GM21360 (cell line): ENCODE measurements around the gene IL19.
"Not testable (repeated sequence)": the region's sequence is repeated elsewhere in the genome, so short reads cannot be mapped to it uniquely, and the experiment has no call there.

Source experiments
- ATAC-seq: cut with Tn5 transposase; IDR thresholded peaks from one replicate; pipeline ENCODE4 v1.9.1; 2021; ENCODE audit warnings: mild to moderate bottlenecking, moderate library complexity; ENCODE audit not compliant: unreplicated experiment

The IL19 gene

GRCh38 chr1:206739411-206740076, 31.0 kb upstream of the IL19 start:
- peak; percentile 81 for ATAC-seq

GRCh38 chr1:206741142-206741701, 29.4 kb upstream of the IL19 start:
- ATAC-seq, result no peak

- ATAC-seq, result no peak
These were observed 27.7 kb upstream of the IL19 start for GRCh38 chr1:206742719-206743383.

DNA sequence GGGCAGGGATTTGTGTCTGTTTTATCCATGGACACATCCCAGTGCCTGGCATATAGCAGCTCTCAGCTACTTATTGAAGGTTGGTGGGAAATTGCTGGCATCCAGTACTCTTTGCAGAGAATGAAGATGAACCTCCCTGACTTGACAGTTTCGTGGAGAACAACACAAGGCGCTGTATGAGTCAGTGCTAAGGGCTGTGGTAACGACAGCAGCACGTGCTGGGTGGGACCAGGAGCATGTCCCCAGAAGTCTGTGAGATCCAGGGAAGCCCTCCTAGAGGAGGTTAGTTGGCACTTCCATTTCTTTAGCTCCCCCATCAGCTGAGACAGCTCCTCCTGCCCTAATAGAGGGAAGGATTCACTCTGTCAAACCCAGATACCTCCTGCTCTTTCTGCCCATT, 25.9 kb upstream of the IL19 start:
- no peak for ATAC-seq

GRCh38 chr1:206745301-206745700, 25.3 kb upstream of the IL19 start:
- ATAC-seq, result no peak

- no peak for ATAC-seq
These were observed 22.1 kb upstream of the IL19 start for GRCh38 chr1:206748348-206749030.

DNA sequence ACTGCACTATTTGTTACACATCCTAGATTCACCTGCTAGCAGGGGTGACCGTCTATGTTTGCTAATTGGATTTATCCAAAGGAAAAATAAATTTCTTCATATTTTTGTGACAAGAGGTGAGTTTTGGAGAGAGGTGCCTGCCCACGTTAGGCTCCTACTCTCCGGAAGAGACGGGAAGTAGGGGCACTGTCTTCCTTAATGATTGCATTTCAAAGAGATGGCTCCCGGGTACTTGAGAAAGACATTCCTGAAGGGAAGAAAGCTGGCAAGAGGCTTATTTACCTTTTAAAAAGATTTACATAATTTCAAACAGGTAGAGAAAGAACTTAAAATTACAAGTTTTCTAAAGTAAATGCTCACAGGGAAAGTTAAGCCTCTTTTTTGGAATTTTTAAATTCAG, 18.7 kb upstream of the IL19 start:
- ATAC-seq, result no peak

DNA sequence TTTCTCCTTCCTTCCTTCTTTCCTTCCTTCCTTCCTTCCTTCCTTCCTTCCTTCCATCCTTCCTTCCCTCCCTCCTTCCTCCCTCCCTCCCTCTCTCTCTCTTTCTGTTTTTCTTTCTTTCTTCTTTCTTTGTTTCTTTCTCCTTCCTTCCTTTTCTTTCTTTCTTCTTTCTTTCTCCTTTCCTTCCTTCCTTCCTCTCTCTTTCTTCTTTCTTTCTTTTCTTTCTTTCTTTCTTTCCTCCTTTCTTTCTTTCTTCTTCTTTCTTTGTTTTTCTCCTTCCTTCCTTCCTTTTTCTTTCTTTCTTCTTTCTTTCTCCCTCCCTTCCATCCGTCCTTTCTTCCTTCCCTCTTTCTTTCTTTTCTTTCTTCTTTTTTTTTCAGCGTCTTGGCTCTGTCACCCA, 18.1 kb upstream of the IL19 start:
- no peak for ATAC-seq

DNA sequence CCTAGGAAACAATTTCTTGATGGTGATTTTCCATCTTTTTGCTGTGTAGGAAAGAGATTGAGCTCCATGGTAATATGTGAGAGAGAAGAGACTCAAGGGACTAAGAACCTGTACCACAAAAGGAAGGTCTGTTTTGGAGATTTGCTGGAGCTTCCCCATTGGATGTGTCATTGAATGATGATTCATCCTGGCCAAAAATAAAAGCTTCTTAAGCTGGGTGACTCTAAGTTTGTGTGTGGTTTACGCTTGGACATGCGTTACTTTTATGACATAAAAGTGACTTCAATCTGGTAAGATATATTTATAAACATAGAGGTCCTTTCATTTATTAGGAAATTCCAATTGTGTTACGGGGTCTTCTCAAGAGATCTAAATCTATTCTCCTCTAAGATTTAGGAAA, 17.4 kb upstream of the IL19 start:
- ATAC-seq, result no peak

DNA sequence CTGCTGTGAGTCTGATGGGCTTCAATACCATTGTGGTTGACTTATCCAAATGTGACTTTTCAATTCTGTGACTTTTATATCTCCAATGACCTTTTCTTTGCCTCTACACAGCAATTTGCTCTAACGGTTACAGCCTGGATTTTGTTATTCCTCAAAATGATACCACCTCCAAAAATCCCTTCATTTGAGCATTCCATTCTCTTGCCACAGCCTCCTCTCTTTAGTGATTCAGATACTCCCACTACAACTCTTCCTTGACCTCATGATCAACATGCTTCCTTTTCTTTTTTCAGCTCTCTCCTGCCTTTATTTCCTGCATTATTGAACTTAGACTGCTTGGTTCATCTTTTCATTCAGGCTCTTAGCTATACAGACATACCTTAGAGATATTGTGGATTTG, 16.6 kb upstream of the IL19 start:
- ATAC-seq, result no peak

DNA sequence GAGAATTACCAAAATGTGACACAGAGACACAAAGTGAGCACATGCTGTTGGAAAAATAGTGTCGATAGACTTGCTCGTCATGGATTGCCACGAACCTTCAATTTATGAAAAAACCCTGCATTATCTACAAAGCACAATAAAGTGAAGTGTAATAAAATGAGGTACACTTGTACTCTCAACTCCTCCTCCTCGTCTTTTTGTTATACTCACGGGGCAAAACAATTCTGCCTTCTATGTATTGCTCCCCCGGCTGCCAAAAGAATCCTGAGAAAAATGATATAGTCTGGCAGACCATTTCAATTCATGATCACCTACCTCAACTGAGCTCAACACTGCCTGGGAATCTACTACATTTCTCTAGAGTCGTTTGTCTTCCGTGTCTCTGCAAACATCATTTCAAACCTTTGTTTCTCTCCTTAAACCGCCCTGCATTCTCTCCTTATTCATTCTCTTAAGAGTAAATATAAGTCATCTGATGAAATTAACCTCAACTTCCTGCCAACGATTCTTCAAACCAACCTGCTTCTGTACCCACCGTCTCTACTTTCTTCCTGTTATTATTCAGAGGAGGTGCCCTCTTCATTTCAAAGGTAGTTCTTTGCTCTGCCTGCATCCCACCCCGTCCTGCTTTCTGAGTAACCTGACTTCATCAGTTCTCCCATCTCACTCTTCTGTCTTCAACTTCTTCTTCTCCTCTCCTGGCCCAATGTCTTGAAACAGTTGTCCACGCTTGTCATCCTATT, 12.9 kb upstream of the IL19 start:
- no peak for ATAC-seq

DNA sequence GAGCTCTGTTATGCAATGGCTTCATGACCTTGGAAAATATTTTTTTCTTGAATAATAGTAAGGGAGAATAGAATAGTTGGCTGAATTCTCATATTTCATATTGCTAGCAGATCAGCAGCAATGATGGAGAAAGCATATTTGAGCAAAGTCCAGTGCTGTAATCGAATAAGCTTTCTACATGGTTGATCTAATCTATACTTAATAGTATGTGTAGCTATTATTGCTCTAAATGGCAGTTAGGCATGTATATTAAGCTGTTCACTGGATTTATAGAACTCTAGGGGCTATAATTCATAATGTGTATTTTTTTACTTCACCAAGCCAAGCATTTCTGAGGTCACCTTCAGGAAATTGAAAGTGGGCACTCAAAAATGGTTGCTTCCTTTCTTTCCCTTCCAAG, 10.0 kb upstream of the IL19 start:
- no peak for ATAC-seq

DNA sequence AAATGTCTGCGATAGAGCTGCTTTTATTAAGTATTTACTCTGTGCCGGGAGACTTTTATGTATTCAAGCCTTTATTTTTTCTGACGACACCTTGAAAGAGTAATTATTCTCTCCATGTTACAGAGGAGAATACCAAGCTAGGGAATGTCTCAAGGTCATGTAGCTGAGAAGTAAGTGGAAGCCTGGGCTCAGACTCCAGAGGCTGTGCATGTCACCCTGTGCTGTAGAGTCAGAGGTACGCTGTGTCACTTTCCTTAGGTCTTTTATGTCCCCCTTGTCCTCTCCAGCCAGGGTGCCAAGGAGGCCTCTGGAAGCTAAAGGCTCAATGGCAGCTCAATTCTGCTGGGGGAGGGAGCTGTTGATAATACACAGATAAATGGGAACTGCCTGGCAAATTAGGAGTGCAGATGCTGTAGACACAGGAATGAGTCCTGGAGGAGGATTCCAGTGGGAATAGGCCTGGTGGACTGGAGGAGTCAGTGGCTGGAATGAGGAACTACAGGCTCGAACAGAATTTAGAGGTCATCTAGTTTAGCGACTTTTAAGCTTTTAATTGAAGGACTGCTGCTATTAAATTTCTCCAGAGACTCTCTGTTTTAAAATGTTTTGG, 9.3 kb upstream of the IL19 start:
- no peak for ATAC-seq

GRCh38 chr1:206762741-206763364, 7.7 kb upstream of the IL19 start:
- not testable (repeated sequence) for ATAC-seq

GRCh38 chr1:206765771-206766170, 4.8 kb upstream of the IL19 start:
- ATAC-seq, result not testable (repeated sequence)

DNA sequence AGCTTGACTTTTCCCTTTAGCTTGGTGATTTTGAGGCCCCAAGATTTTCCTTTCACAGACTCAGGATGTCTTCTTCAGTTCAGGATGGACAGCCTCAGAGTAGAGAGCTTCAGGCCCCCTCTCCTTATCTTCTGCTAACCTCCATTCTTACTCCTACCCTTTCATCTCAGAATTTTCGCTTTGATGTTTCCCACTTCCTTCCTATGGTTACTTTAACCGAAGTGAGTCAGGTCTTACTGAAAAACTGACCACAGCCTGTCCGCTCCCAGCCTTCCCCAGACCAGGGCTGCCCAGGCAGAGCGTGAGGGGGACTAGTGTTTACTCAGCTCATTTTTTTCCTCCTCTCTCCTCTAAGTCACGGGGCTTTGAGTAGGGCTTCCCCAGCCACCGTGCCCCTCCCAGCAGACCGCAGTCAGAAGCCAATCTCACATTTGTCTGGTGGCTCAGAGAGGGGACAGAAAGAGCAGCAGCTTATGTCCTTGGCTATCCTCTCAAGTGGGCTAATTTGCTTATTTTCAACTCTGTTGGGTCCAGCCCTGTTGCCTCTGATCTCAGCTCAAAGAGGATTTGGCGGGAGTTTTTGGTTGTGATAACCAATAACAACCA, 4.2 kb upstream of the IL19 start:
- ATAC-seq, result peak; percentile 46

DNA sequence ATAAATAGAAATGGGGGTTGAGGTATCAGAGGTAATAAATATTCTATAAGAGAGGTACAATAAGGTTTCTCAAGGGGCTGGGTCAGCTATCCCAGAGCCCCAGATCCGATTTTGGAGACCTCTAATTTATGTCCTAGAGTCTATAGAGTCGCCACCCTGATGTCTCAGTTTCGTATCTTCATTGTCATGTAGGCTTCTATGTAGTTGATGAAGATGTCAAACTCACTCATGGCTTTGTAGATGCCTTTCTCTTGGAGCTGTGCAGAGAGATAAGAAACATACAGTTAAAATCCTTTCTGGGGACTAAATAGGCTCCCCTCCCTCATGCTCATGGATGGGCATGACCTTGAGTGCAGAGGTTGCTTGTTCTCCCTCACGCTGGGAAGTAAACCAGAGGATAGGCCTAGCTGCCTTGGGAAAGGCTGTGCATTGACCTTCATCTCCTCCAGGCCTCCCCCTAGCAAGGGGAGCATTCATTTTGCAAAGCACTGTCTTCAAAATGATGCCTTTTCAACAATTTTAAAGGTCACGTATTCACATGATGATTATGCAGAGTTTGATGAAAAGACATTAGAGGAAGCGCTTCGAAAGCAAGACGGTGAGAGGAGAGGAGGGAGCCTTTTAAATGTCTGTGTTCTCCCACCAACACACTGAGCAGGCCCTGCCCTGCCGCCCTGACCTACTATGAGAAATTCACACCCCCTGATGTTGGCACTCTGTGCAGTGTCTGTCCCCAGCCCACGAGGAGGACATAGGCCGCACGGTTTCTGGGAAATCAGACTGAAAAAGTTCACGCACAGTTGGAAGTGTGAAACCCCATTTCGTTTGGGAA, 1.9 kb upstream of the IL19 start:
- peak; percentile 4 for ATAC-seq

GRCh38 chr1:206769304-206769731, 1.3 kb upstream of the IL19 start:
- peak; percentile 60 for ATAC-seq

GRCh38 chr1:206771338-206771692, 742 bp downstream of the IL19 start:
- no peak for ATAC-seq
